GM10266 (cell line): Measurements from ENCODE around the gene CALML4.

Source experiments
- DNase-seq: peaks from one replicate; pipeline ENCODE4 v3.0.0; 2012; ENCODE audit errors: extremely low spot score
- TF ChIP-seq, protein P1 (sequence below): IDR thresholded peaks from 2 replicates; pipeline ENCODE4 v1.5.1; 2012; ENCODE audit warnings: mild to moderate bottlenecking, low read depth; ENCODE audit not compliant: control insufficient read depth, insufficient read depth; ENCODE audit errors: missing control alignments

The CALML4 gene

DNA sequence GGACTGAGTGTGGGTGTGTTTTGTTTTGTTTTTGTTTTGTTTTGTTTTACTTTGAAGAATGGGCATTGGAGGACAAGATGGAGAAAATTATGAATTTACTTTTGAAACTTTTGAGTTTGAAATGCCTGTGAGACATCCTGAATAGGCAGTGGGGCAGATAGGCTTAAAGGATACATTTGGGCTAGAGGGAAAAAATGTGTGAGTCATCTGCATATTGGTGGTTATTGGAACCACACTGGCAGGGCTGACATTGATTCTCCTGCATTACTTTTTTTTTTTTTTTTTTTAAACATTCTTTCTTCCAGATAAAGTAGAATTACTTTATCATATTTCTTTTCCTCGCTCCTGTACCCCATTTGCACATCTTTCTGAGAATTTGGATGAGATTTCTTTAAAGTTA lies 56.1 kb downstream of the CALML4 start:
- TF ChIP-seq, protein P1, sequence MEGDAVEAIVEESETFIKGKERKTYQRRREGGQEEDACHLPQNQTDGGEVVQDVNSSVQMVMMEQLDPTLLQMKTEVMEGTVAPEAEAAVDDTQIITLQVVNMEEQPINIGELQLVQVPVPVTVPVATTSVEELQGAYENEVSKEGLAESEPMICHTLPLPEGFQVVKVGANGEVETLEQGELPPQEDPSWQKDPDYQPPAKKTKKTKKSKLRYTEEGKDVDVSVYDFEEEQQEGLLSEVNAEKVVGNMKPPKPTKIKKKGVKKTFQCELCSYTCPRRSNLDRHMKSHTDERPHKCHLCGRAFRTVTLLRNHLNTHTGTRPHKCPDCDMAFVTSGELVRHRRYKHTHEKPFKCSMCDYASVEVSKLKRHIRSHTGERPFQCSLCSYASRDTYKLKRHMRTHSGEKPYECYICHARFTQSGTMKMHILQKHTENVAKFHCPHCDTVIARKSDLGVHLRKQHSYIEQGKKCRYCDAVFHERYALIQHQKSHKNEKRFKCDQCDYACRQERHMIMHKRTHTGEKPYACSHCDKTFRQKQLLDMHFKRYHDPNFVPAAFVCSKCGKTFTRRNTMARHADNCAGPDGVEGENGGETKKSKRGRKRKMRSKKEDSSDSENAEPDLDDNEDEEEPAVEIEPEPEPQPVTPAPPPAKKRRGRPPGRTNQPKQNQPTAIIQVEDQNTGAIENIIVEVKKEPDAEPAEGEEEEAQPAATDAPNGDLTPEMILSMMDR = no peak
- DNase-seq = no peak

DNA sequence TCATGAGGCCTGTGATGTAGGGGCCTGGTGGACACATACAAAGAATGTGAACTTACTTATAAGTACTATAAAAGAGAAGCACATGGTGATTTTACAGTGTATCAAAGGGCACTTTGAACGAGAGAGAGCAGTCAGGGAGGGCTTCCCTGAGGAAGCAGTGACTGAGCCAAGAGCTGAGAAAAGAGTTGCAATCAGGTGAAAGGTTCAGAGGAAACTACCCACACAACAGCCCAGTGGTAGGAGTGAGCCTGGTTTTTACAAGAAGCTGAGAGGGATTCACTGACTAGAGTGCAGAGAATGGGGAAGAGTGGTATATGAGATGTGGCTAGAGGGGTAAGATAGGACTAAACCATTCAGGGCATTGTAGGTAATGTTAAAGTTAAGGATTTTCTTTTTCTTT lies 57.1 kb downstream of the CALML4 start:
- TF ChIP-seq, protein P1 = no peak
- DNase-seq = no peak

DNA sequence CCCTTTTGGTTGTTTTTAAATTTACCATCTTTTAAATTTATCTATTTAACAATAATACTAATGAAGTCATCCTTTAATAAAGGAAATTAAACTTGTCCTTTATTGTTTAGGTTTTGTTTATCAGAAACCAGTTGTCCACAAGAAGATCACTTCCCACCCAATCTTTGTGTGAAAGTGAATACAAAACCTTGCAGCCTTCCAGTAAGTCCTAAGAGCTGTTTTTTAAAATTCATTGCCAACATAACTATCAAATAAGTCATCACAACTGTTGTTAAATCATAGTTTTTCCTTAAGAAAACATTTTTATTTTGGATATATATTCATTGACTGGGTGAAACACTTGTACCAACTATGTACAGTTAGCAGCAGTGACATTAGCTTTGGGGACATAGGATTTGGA lies 59.4 kb downstream of the CALML4 start:
- no peak for DNase-seq
- TF ChIP-seq, protein P1 = no peak

DNA sequence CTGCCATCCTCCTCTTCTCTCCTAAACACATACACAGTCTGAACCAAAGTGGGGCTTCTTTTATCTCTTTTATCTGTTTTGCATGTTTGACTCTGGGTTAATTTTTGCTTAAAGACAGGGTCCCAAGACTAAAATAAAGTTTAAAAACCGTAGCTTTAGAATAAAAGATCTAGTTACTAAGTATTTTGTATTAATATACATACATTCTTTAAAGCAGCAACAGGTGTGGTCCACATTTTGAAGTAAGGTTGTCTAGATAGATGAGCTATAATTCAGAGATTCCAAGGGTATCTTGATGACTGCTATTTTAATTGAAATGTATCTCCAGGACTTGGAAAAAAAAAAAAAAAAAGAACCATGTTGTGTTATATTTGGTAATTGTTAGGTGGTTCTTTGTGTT lies 61.3 kb downstream of the CALML4 start:
- DNase-seq = no peak
- TF ChIP-seq, protein P1 = no peak

DNA sequence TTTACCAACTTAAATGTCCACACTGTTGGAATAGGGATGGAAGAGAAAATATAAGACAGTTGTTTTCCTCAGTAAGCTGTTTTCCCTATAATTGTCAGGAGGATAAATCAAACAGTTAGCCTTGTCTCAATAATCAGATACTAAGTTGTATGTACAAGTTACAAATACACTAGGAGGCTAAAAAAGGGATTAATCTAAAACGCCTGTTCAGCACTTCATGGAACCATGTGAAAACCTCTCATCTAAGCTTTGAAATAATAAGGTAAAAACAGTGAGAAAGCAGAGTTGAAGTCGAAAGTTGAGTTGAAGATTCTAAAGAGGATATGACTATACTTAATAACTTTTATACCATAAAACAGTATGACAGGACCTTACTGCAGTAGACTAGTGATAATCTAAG lies 62.0 kb downstream of the CALML4 start:
- no peak for DNase-seq
- TF ChIP-seq, protein P1 = no peak
